ENCODE measurements around the gene ITIH4. TPM values are rescaled to one million over a fixed set of nuclear protein-coding genes. Genes with fewer than 3 reads are reported as not detected.

ITIH4 gene
- total RNA-seq, 1 donor from 2014 or later, result 14.0 TPM

- Mint-ChIP-seq H3K4me3 (no peak overlapping the region), H3K4me1 (ENCODE audit: unreplicated experiment) (no peaks in the 10 kb centered on the region), H3K9me3 (no peaks in the 10 kb centered on the region), H3K27ac (no peak overlapping the region), H3K36me3 (no peaks in the 10 kb centered on the region), H3K27me3 (peaks cover 20% of the 10 kb centered on the region)
- TF ChIP-seq CTCF (conservative IDR thresholded peaks at IDR 0.05), result no peak
- no peak for DNase-seq (ENCODE audit: extremely low spot score, unreplicated experiment)
Observed at GRCh38 chr3:52782412-52783210, 47.9 kb downstream of the ITIH4 start.

GRCh38 chr3:52781741-52782140 lies 48.7 kb downstream of the ITIH4 start:
- Mint-ChIP-seq H3K4me3 (no peak overlapping the region), H3K9me3 (no peaks in the 10 kb centered on the region), H3K4me1 (ENCODE audit: unreplicated experiment) (no peaks in the 10 kb centered on the region), H3K27me3 (peaks cover 20% of the 10 kb centered on the region), H3K27ac (no peak overlapping the region), H3K36me3 (no peaks in the 10 kb centered on the region)
- DNase-seq (ENCODE audit: extremely low spot score, unreplicated experiment), result peak; percentile 37
- no peak for TF ChIP-seq CTCF (conservative IDR thresholded peaks at IDR 0.05)

- DNase-seq (ENCODE audit: extremely low spot score, unreplicated experiment), result peak; percentile 43
- TF ChIP-seq CTCF (conservative IDR thresholded peaks at IDR 0.05), result no peak
- Mint-ChIP-seq H3K4me1 (ENCODE audit: unreplicated experiment) (no peaks in the 10 kb centered on the region), H3K36me3 (no peaks in the 10 kb centered on the region), H3K27ac (no peak overlapping the region), H3K4me3 (no peak overlapping the region), H3K27me3 (peaks cover 20% of the 10 kb centered on the region), H3K9me3 (no peaks in the 10 kb centered on the region)
Observed at GRCh38 chr3:52779837-52780585, 50.5 kb downstream of the ITIH4 start.

- peak; percentile 39 for DNase-seq (ENCODE audit: extremely low spot score, unreplicated experiment)
- no peaks in the 10 kb centered on the region for H3K36me3 Mint-ChIP-seq
- H3K9me3 Mint-ChIP-seq, result no peaks in the 10 kb centered on the region
- H3K27ac Mint-ChIP-seq, result no peak overlapping the region
- TF ChIP-seq CTCF (conservative IDR thresholded peaks at IDR 0.05), result no peak
- no peak overlapping the region for H3K4me3 Mint-ChIP-seq
- no peaks in the 10 kb centered on the region for H3K4me1 Mint-ChIP-seq (ENCODE audit: unreplicated experiment)
- H3K27me3 Mint-ChIP-seq, result peaks cover 20% of the 10 kb centered on the region
Observed at GRCh38 chr3:52779011-52779836, 51.2 kb downstream of the ITIH4 start.

- H3K27me3 Mint-ChIP-seq, result peaks cover 20% of the 10 kb centered on the region
- TF ChIP-seq CTCF (conservative IDR thresholded peaks at IDR 0.05), result no peak
- H3K9me3 Mint-ChIP-seq, result no peaks in the 10 kb centered on the region
- H3K27ac Mint-ChIP-seq, result no peak overlapping the region
- no peaks in the 10 kb centered on the region for H3K4me1 Mint-ChIP-seq (ENCODE audit: unreplicated experiment)
- DNase-seq (ENCODE audit: extremely low spot score, unreplicated experiment), result peak; percentile 62
- no peak overlapping the region for H3K4me3 Mint-ChIP-seq
- H3K36me3 Mint-ChIP-seq, result no peaks in the 10 kb centered on the region
Observed at GRCh38 chr3:52777959-52778805, 52.3 kb downstream of the ITIH4 start.

Measured in type B pancreatic cell (in vitro differentiated cells).